Activated T-helper 9 cell treated with anti-CD3 and anti-CD28 coated beads, Interleukin-2, amount 50 U/mL, for 16 hours (primary cell): Measurements from ENCODE around the gene FSIP1.
A peak's percentile ranks its signal among the peaks of the same experiment; 100 is the strongest.
"Not testable (repeated sequence)": the region's sequence is repeated elsewhere in the genome, so short reads cannot be mapped to it uniquely, and the experiment has no call there.

ENCODE experiments used
- DNase-seq: peaks from one replicate; pipeline ENCODE4 v3.0.0-alpha.2; 2020; ENCODE audit warnings: low read depth

Gene FSIP1

DNA sequence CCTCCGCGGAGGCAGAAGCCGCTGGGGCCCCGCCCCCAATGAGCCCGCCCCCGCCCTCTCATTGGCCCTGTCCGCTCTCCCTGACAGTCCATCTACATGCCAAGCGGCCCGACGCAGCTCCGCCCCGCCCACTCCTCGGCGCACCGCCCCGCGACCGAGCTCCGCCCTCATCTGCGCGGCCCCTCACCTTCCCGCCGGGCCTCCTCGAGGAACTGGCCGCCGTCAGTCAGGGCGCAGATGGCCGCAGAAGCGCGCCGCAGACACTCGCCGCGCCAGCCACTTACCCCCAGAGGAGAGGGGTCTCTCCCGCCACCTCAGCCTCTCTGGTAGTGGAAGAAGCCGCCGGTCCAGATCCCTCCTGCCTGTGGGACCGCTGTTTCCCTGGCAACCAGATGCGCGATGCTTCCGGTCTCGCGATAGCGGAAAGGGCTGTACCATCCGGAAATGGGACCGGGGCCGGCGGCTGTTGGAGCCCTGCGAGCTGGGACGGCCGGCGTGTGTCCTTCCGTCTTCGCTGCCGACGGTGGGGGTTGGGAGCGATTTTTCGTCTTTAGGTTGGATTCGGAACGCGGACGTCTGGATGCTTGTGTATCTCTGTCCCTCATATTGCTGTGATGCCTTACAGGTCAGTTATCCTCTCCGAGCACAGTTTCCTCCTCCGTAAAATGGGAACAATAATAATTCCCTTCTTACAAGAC is at the start of gene FSIP1:
Gene FSIP1, minus strand, starts transcription at position 401 of the 698 bp plus-strand sequence. CDS start 6,317 bp downstream, outside the sequence.
- DNase-seq, result peak; percentile 91

GRCh38 chr15:39830166-39830565 is 47.5 kb upstream of the FSIP1 start:
- no peak for DNase-seq

GRCh38 chr15:39828374-39828931 is 45.8 kb upstream of the FSIP1 start:
- no peak for DNase-seq

DNA sequence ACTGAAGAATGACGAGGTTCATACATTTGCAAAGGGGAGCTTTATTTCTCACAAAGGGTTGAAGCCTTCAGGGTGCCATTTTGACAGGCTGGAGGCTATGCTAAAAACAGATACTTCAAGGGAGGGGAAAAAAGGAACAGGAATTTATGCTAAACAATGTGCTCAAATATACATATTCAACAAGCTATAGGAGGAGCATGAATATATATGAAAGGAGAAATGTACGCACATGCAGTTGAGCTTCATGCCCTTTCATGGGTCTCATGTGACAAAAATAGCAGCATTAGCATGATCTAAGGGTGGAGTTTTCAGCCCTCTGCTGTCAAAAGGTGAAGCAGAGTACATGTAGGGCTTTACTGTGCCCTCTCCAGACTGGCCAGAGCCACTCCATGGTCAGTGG is 44.3 kb upstream of the FSIP1 start:
- no peak for DNase-seq

DNA sequence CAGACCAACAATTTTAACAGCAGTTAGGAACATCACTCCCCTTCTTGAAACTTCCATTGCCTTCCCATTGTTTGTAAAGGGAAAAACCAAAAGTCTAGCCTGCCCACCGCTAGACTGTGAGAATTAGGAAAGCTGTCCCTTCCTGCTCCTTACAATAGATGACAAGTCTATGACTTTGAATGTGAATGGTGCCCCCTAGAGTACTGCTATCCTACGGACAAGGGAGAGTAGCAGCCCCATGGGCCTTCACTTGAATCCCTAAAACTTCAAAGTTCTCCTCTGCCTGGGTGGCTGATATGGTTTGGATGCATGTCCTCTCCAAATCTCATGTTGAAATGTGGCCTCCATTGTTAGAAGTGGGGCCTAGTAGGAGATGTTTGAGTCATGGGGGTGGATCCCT is 41.0 kb upstream of the FSIP1 start:
- DNase-seq, result no peak

DNA sequence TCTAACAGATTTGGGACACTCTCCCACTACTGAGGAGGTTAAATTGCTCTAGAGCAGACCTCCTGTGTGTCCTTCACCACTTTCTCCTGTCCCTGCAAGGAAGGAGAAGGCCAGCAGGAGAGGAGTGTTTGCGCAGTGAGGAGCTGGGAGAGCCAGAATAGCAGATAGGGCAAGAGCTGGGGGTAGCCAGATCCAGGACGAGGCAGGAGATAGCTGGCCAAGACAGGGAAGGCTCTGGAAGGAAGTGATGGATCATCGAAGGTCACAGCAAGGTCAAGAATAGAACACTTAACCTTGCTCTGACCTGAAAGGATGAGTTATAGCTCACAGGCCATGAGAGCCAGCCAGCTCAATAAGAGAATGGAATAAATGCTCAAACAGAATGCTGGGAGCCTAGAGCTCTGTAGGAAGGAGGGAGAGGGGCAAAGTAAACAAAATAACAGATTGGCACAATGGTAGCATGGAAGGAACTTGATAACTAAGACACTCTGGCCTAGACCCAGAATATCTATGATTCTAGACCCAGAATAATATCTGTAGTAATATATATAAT is 37.5 kb upstream of the FSIP1 start:
- DNase-seq, result no peak

GRCh38 chr15:39819533-39819932 is 36.9 kb upstream of the FSIP1 start:
- DNase-seq, result no peak

- no peak for DNase-seq
These were observed 35.3 kb upstream of the FSIP1 start for GRCh38 chr15:39817892-39818291.

- no peak for DNase-seq
These were observed 31.8 kb upstream of the FSIP1 start for GRCh38 chr15:39814489-39814888.

DNA sequence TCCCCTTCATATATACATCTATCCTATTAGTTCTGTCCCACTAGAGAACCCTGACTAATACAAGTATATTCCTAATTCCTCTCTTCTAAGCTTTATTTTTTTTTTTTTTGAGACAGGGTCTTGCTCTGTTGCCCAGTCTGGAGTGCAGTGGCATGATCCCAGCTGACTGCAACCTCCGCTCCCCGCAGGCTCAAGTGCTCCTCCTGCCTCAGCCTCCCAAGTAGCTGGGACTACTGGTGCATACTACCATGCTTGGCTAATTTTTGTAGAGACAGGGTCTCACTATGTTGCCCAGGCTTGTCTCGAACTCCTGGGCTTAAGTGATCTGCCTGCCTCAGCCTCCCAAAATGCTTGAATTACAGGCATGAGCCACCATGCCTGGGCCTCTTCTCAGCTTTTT is 30.0 kb upstream of the FSIP1 start:
- not testable (repeated sequence) for DNase-seq

DNA sequence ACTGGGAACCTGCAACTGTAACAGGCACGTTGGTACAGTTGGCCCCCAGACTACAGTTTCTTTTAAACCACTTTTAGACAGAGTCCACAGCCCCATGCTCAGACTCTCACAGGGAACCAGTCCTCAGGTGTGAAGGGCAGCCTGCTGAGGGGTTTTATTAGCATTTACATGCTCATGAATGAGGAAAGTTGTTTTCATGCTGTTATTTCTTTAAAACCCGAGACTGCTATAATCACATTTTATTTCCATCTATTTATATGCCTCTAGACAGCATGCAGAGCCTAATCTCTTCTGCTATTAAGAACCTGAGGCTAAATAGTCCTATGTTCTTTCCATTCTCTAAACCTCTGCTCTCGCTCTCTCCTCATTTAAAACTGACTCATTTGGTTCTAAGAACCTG is 26.3 kb upstream of the FSIP1 start:
- no peak for DNase-seq

DNA sequence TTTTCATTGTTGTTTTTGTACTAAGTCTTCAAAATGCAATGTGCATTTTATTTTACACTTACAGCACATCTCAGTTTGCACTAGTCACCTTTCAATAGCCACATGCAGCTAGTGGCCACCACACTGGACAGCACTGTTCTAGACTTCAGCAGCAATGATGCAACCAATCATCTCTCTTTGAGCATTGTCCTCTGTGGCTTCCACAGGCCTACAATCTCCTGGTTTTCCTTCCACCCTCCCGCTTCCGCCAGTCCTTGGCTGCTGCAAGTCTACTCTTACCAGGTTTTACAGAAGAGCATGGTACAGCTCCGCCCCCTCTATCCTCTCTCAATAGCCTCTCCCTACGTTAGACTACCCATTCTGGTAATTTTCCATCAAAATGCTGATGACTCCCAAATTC is 25.1 kb upstream of the FSIP1 start:
- DNase-seq, result no peak

DNA sequence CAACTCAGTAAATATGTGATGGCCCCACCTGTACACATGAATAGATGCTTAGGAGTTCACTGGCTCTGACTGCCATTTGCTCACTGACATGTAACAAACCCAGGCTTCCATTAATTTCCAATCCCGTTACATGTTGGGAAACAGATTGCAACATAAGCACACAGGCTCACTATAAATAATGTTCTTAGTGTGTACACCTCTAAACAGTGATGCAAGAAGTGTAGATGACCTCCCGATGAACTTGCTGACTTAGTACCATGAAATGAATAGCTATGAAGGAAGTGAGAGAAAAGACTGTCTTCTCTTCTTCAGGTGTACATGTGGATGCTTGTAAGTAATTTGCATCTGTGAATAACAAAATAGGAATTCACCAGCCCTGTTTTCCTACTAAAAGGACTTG is 21.4 kb upstream of the FSIP1 start:
- no peak for DNase-seq

GRCh38 chr15:39803016-39803415 is 20.4 kb upstream of the FSIP1 start:
- DNase-seq, result no peak

DNA sequence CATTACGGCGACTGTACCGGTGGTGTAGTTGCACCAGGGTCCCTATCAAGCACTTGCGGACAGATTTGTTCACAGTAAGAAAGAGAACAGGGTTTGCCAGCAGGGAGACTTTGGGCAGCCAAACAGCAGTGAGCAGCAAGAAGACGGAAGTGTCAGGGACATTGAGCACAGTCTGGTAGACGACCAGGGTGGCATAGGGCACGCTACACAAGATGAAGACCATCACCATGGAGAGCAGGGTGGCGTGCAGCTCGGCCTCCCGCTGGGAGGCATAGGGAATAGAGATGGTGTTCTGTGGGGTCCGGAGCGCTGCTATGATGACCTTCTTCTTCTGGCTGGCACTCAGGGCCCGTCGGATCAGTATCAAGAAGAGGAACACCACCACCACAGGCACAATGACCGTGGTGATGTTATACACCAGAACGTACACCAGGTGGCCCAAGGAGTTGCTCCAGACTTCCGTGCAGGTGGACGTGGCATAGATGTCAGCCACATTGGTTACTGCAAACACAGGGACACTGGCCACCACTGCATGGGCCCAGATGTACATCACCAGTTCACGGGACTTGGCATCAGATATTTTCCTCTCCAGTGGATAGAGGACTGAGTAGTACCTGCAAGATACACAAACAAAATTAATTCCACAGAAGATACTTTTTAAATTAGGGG is 19.1 kb upstream of the FSIP1 start:
- no peak for DNase-seq

DNA sequence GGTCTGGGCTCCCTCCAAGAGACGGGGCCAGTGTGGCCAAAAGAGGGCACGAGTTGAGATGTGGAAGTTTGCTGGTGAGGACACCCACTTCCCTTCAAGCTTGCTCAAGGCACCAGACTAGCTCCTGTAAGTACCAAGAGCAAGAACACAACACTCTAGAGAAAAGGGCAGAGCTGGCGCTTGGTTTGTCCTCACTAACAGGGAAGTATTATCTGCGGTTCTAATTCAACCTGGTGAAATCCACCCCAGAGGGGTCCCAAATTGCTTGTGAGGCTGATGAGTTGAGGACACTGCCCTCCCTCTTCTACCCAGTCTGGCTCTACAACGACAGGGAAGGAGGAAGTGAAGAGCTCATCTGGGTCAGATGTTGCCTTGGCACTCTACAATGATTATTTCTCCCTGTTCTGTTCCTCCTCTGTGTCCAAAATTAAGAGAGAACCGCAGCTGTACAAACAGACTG is 16.9 kb upstream of the FSIP1 start:
- no peak for DNase-seq

DNA sequence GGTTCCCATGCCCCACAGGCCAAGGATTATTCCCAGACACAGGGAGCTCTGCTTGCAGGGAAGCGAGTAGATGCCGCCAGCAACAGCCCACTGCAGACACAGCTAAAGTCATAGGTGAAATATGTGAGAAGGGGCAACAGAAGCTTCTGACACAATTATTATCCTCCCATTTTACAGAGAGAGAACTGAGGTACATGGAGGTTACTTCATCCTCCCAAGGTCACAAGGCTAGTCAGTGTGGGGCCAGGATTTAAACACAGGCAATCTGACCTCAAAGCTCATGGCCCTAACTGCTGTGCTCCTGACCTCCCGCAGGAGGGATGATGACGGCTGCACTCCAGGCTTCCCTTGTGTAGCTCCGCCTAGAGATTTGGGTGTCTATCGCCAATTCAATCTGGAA is 15.7 kb upstream of the FSIP1 start:
- no peak for DNase-seq

DNA sequence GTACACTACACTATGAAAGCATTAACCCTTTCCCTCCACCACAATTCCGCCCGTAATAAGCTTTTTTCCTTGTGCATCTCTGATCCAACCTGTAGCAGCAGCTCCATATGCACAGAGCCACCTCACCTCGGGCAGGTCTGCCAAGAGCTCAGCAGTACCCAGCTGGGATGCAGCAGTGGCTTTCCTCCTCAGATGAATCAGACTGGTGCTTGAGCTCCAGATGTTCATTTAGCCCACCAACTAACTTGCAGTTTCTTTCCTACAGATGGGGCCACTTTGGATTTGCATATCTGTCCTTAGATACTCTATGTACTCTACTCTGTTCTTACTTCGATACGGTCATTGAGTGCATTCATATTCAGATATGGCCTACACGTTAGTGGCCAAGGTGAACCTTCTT is 14.8 kb upstream of the FSIP1 start:
- DNase-seq, result no peak

GRCh38 chr15:39796601-39797000 is 14.0 kb upstream of the FSIP1 start:
- no peak for DNase-seq

GRCh38 chr15:39795486-39795885 is 12.8 kb upstream of the FSIP1 start:
- no peak for DNase-seq

DNA sequence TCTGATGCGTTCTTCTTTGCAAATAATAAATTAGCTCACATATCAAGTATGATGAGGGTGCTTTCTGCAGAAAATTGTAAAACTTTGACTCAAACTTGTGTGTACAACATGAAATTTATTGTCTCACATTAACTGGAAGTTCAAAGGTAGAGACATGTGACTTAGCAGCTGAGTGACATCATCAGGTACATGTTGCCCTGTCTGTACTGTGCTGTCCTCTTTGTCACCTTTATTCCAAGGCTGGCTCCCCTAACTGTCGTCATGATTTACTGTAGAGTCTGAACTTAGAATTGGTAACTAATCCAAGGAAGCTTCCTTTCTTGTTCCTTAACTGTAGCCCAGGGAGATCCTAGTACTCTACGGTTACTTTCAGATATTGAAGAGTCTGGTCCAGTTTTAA is 12.3 kb upstream of the FSIP1 start:
- DNase-seq, result no peak

DNA sequence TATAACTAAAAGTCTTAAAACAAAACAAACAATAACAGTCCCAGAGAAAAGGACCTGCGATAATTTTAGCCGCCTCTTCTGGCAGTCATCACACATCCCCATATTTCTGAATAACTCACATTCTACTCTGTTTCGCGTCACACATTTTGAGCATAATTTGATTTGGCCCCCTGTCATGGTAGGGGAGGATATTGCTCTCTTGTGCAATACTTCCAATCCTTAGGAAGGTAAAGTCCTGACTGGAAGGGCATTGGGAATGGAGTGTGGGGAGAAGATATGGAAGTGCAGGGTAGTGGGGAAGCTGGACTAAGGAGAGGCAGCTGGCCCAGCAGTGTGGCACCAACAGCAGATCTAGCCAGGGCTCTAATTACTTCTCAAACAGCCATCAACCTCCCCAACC is 11.3 kb upstream of the FSIP1 start:
- no peak for DNase-seq

GRCh38 chr15:39792844-39793335 is 10.2 kb upstream of the FSIP1 start:
- no peak for DNase-seq
